OCI-LY1 (cell line): ENCODE results near the gene IGFBPL1.

Experiments used
- H2AFZ ChIP-seq: fragments of 200-600 bp; sonication (generic), shearing (Covaris generic); 2 replicates; pipeline ENCODE4 v1.6.0; 2014; ENCODE audit warnings: antibody characterized with exemption, mild to moderate bottlenecking, low read length
- H3F3A ChIP-seq: fragments of 200-600 bp; sonication (generic), shearing (Covaris generic); 2 replicates; pipeline ENCODE4 v1.6.0; 2014; ENCODE audit warnings: mild to moderate bottlenecking, antibody characterized with exemption, low read length, moderate library complexity; ENCODE audit not compliant: insufficient read depth
- H3K27ac ChIP-seq: fragments of 200-600 bp; sonication (generic); 2 replicates; pipeline ENCODE4 v1.5.1; 2014; ENCODE audit warnings: low read length, mixed run types, mild to moderate bottlenecking, low read depth; ENCODE audit not compliant: poor library complexity, severe bottlenecking
- H3K27me3 ChIP-seq: fragments of 200-600 bp; sonication (generic); 2 replicates; pipeline ENCODE4 v1.6.0; 2014; ENCODE audit warnings: antibody characterized with exemption, mild to moderate bottlenecking, low read length, moderate library complexity; ENCODE audit not compliant: insufficient read depth
- H3K36me3 ChIP-seq: fragments of 200-600 bp; sonication (generic); 2 replicates; pipeline ENCODE4 v1.6.1; 2014; ENCODE audit warnings: mild to moderate bottlenecking, antibody characterized with exemption, low read length, moderate library complexity, mixed read lengths; ENCODE audit not compliant: insufficient read depth
- H3K4me1 ChIP-seq: fragments of 200-600 bp; sonication (generic); 2 replicates; pipeline ENCODE4 v1.5.1; 2014; ENCODE audit warnings: mild to moderate bottlenecking, low read length, moderate library complexity; ENCODE audit not compliant: insufficient read depth, severe bottlenecking
- H3K4me2 ChIP-seq: fragments of 200-600 bp; sonication (generic), shearing (Covaris generic); 2 replicates; pipeline ENCODE4 v1.6.1; 2014; ENCODE audit warnings: low read length
- H3K4me3 ChIP-seq: fragments of 200-600 bp; sonication (generic); 2 replicates; pipeline ENCODE4 v1.5.1; 2014; ENCODE audit warnings: low read length, low read depth, mild to moderate bottlenecking, mixed read lengths; ENCODE audit not compliant: poor library complexity, severe bottlenecking
- H3K79me2 ChIP-seq: fragments of 200-600 bp; shearing (Covaris generic); 2 replicates; pipeline ENCODE4 v1.6.1; 2016; ENCODE audit warnings: mixed run types, low read length, mixed read lengths; ENCODE audit not compliant: insufficient read depth
- H3K9ac ChIP-seq: fragments of 200-600 bp; sonication (generic), shearing (Covaris generic); 2 replicates; pipeline ENCODE4 v1.6.1; 2014; ENCODE audit warnings: mild to moderate bottlenecking, low read length, mixed read lengths
- H3K9me2 ChIP-seq: fragments of 200-600 bp; sonication (generic), shearing (Covaris generic); 2 replicates; pipeline ENCODE4 v1.6.1; 2014; ENCODE audit warnings: low read depth, mild to moderate bottlenecking, low read length, mixed read lengths
- H3K9me3 ChIP-seq: fragments of 200-600 bp; shearing (Covaris generic); 2 replicates; pipeline ENCODE4 v1.6.1; 2014; ENCODE audit warnings: low read length, mixed read lengths
- H4K20me1 ChIP-seq: fragments of 200-600 bp; sonication (generic), shearing (Covaris generic); 2 replicates; pipeline ENCODE4 v1.6.0; 2016; ENCODE audit warnings: mild to moderate bottlenecking, low read length; ENCODE audit not compliant: insufficient read depth
- CTCF ChIP-seq: fragments of 200-600 bp; sonication (generic), shearing (Covaris generic); IDR thresholded peaks from 2 replicates; pipeline ENCODE4 v1.5.1; 2017; ENCODE audit warnings: mild to moderate bottlenecking, antibody characterized with exemption, low read length, moderate library complexity, mixed read lengths
- EZH2 ChIP-seq: fragments of 200-600 bp; sonication (generic), shearing (Covaris generic); IDR thresholded peaks from 2 replicates; pipeline ENCODE4 v1.8.0; 2017; ENCODE audit warnings: borderline replicate concordance, mixed run types, mild to moderate bottlenecking, antibody characterized with exemption, low read length, moderate library complexity, mixed read lengths

Gene IGFBPL1

GRCh38 chr9:38363589-38363925, 60.7 kb downstream of the IGFBPL1 start:
- H3K4me3 ChIP-seq: no peak overlapping the region
- no peaks in the 10 kb centered on the region for H3F3A ChIP-seq
- no peaks in the 10 kb centered on the region for H4K20me1 ChIP-seq
- no peaks in the 10 kb centered on the region for H3K79me2 ChIP-seq
- no peaks in the 10 kb centered on the region for H3K9me3 ChIP-seq
- H3K36me3 ChIP-seq: no peaks in the 10 kb centered on the region
- H3K9me2 ChIP-seq: no peaks in the 10 kb centered on the region
- H2AFZ ChIP-seq: no peak overlapping the region
- H3K4me2 ChIP-seq: no peak overlapping the region
- no peak overlapping the region for H3K27ac ChIP-seq
- TF ChIP-seq EZH2: no peak
- no peak for TF ChIP-seq CTCF
- no peaks in the 10 kb centered on the region for H3K27me3 ChIP-seq
- no peak overlapping the region for H3K9ac ChIP-seq
- H3K4me1 ChIP-seq: no peaks in the 10 kb centered on the region

- Histone ChIP-seq H2AFZ (no peak overlapping the region), H3K79me2 (no peaks in the 10 kb centered on the region), H3K27ac (no peak overlapping the region), H3K9me3 (no peaks in the 10 kb centered on the region), H3F3A (no peaks in the 10 kb centered on the region), H3K4me3 (no peak overlapping the region), H3K4me2 (peak overlapping the region; percentile 36; the same call in 1 of the 2 replicates), H3K9me2 (no peaks in the 10 kb centered on the region), H3K9ac (no peak overlapping the region), H3K4me1 (no peaks in the 10 kb centered on the region), H4K20me1 (no peaks in the 10 kb centered on the region), H3K27me3 (no peaks in the 10 kb centered on the region), H3K36me3 (no peaks in the 10 kb centered on the region)
- TF ChIP-seq CTCF (peak; percentile 67), EZH2 (no peak)
These were observed 61.2 kb downstream of the IGFBPL1 start for GRCh38 chr9:38362852-38363588.

GRCh38 chr9:38361473-38361850, 62.8 kb downstream of the IGFBPL1 start:
- H3F3A ChIP-seq: no peaks in the 10 kb centered on the region
- H4K20me1 ChIP-seq: no peaks in the 10 kb centered on the region
- no peaks in the 10 kb centered on the region for H3K9me3 ChIP-seq
- no peak overlapping the region for H3K9ac ChIP-seq
- no peaks in the 10 kb centered on the region for H3K27me3 ChIP-seq
- no peaks in the 10 kb centered on the region for H3K79me2 ChIP-seq
- no peaks in the 10 kb centered on the region for H3K4me1 ChIP-seq
- no peak overlapping the region for H2AFZ ChIP-seq
- no peaks in the 10 kb centered on the region for H3K9me2 ChIP-seq
- H3K4me3 ChIP-seq: no peak overlapping the region
- H3K36me3 ChIP-seq: no peaks in the 10 kb centered on the region
- no peak for TF ChIP-seq CTCF
- no peak for TF ChIP-seq EZH2
- no peak overlapping the region for H3K4me2 ChIP-seq
- no peak overlapping the region for H3K27ac ChIP-seq
